Mucosa of rectum (tissue), 2 donors: ENCODE data around the gene TNIK.
"Not testable (repeated sequence)": the region's sequence is repeated elsewhere in the genome, so short reads cannot be mapped to it uniquely, and the experiment has no call there.

Experiments
- H3K27ac ChIP-seq, 2 donors: one replicate each; pipeline ENCODE4 v1.7.0; 2013; ENCODE audit warnings: inconsistent platforms in 2 of 2, low read depth in 2 of 2, low read length in 2 of 2
- H3K27me3 ChIP-seq, 2 donors: one replicate each; pipeline ENCODE4 v1.7.0; 2013; ENCODE audit warnings: low read length in 2 of 2; ENCODE audit not compliant: control insufficient read depth in 2 of 2, insufficient read depth in 2 of 2
- H3K36me3 ChIP-seq, 2 donors: one replicate each; pipeline ENCODE4 v1.7.0; 2013; ENCODE audit warnings: low read length in 2 of 2; ENCODE audit not compliant: control insufficient read depth in 2 of 2, insufficient read depth in 2 of 2
- H3K4me1 ChIP-seq, 2 donors: one replicate each; pipeline ENCODE4 v1.7.0; 2013; ENCODE audit warnings: low read length in 2 of 2, mild to moderate bottlenecking in 1 of 2; ENCODE audit not compliant: control insufficient read depth in 2 of 2, insufficient read depth in 2 of 2
- H3K4me3 ChIP-seq, 2 donors: one replicate each; pipeline ENCODE4 v1.7.0; 2013; ENCODE audit warnings: low read length in 2 of 2
- H3K9ac ChIP-seq, 2 donors: one replicate each; pipeline ENCODE4 v1.7.0; 2013; ENCODE audit warnings: low read length in 2 of 2, low read depth in 1 of 2, mild to moderate bottlenecking in 1 of 2
- H3K9me3 ChIP-seq, 2 donors: one replicate each; pipeline ENCODE4 v1.7.0; 2013; ENCODE audit warnings: low read length in 2 of 2; ENCODE audit not compliant: control insufficient read depth in 2 of 2
- donor health status: healthy.
- donor health status: Normal muscosa, but diverticular disease.

Gene TNIK

DNA sequence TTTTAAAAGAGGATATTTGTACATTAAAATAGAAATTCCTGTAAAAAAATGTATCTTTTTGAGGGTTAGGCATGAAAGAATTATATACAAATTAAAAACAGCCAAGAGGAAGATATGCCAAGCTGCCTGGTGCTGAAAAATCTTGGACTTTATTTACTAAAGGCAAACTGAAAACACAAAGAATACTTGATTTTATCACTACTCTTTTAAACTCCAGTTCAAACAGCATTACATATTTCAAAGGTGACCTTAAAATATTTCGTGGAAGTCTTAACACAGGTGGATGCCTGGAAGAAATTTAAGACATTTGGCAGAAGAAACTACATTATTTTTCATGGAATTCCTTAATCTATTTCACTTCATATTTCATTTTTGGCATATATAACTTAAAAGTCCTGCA is 332.6 kb downstream of the TNIK start:
- Histone ChIP-seq H3K4me3 (no peak overlapping the region), H3K4me1 (no peaks in the 10 kb centered on the region), H3K36me3 (peaks cover 0 to 16% of the 10 kb centered on the region in 2 donors), H3K9ac (no peak overlapping the region), H3K27me3 (no peaks in the 10 kb centered on the region), H3K9me3 (no peaks in the 10 kb centered on the region), H3K27ac (no peak overlapping the region)

DNA sequence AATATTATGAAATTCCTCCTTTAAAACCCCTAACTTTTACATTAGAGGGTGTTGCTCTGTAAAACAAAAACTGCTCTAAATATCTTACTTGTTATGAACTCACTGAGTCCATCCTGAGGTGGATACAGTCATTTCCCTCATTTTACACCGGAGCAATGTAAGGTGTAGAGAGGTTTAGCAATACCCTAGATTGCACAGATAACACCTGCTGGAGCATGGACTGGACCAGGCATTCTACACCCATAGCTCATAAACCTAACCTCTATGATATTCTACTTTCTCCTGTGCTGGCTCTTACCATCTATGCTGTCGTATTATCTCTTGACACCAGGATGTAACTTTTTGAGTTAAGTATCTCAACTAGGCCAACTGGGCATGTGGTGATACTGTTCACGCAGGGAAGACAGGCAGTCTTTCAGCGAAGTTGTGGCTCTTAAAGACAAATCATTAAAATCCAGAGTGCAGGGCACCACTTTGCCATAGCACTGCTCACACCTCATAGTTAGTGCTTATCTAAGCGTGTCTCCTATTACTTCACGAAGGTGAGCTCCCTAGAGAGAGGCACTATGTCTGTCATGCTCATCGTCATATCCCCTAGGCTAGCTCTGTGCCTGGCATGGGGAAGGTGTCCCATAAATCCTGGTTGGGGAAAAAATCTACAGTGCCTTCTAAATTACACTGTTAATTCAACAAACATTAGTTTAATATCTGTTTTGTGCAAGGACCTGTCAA is 333.6 kb downstream of the TNIK start:
- peaks cover 3 to 21% of the 10 kb centered on the region in 2 donors for H3K36me3 ChIP-seq
- no peak overlapping the region for H3K27ac ChIP-seq
- no peaks in the 10 kb centered on the region for H3K4me1 ChIP-seq
- H3K9me3 ChIP-seq = no peaks in the 10 kb centered on the region
- H3K9ac ChIP-seq = no peak overlapping the region
- no peak overlapping the region for H3K4me3 ChIP-seq
- H3K27me3 ChIP-seq = no peaks in the 10 kb centered on the region

DNA sequence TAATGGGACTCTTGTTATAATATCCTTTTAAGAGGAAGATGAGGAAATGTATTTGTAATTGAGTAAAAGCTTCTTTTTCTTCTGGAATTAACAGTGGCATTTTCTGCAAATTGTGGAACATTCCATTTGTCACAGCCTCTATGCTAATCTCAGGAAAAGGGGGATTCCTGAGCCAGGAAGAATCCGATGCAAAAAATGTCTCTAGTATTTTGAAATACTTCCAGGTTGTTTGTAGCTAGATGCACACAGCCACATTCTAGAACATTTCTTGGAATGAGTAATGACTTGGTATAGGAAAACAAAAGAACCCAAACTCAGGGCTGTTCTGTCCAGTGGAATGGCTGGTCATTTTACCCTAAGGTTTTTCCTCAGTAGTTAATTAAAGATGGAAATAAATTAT is 335.2 kb downstream of the TNIK start:
- Histone ChIP-seq H3K4me1 (no peaks in the 10 kb centered on the region), H3K9me3 (no peaks in the 10 kb centered on the region), H3K9ac (no peak overlapping the region), H3K27me3 (no peaks in the 10 kb centered on the region), H3K4me3 (no peak overlapping the region), H3K36me3 (peaks cover 3 to 32% of the 10 kb centered on the region in 2 donors), H3K27ac (no peak overlapping the region)

DNA sequence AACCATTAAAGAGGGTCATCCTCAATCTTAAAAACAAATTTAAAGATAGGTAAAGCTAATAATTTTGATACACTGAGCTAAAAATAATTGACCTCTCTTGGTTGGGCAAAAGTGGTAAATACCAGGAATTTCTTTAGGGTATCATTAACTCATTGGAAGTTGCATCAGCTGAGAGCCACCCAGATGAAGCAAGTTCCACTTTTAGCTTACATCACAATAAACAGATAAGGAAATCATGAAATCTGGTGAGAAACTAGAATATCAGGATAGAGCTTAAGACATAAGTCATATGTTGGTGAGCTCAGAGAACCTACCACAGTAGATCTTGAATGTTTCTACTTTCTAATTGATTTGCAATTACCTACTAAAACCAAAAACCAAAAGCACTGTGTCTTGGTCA is 336.3 kb downstream of the TNIK start:
- no peaks in the 10 kb centered on the region for H3K4me1 ChIP-seq
- H3K36me3 ChIP-seq = peaks cover 3 to 32% of the 10 kb centered on the region in 2 donors
- no peak overlapping the region for H3K4me3 ChIP-seq
- no peak overlapping the region for H3K27ac ChIP-seq
- H3K9me3 ChIP-seq = no peaks in the 10 kb centered on the region
- no peaks in the 10 kb centered on the region for H3K27me3 ChIP-seq
- no peak overlapping the region for H3K9ac ChIP-seq

DNA sequence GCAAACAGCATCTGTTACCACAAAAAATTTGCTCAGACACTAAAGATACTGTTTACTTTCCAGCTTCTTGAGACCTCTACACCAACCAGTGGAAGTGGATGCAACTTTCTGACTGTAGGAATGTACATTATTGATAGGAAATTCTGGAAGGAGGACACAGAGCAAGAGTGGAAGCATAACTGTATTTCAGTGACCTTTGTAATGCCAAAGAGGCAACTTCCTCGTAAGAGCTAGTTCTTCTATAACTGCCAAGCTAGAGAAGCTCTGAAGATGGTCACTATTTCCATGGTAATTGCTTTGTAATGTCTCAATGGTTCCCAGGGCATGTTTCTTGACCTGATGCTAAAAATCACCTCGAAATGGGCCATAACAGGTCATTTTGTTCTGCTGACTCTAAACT is 337.3 kb downstream of the TNIK start:
- H3K27ac ChIP-seq = no peak overlapping the region
- H3K27me3 ChIP-seq = no peaks in the 10 kb centered on the region
- H3K9ac ChIP-seq = no peak overlapping the region
- H3K4me1 ChIP-seq = no peaks in the 10 kb centered on the region
- no peak overlapping the region for H3K4me3 ChIP-seq
- peaks cover 3 to 32% of the 10 kb centered on the region in 2 donors for H3K36me3 ChIP-seq
- H3K9me3 ChIP-seq = no peaks in the 10 kb centered on the region

DNA sequence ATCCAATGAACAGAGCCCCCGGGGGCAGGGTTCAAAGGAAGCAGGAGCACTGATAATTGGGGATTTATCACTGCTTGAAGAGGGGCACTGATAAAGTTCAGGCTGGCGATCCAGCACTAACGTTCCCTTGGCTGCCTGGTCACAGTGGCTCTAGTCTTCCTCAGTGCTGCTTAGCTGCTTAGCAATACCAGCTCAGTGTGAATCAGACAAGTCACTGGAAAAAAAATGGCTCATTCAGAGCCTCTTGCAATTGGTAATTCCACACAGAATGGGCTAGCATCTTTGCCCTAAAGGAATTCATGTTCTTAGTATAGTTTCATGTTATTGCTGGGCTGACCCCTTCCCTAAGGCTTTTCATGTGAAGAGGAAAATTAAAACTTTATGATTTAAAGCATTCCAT is 338.0 kb downstream of the TNIK start:
- Histone ChIP-seq H3K27me3 (no peaks in the 10 kb centered on the region), H3K4me3 (no peak overlapping the region), H3K36me3 (peaks cover 3 to 32% of the 10 kb centered on the region in 2 donors), H3K9me3 (no peaks in the 10 kb centered on the region), H3K4me1 (no peaks in the 10 kb centered on the region), H3K27ac (no peak overlapping the region), H3K9ac (no peak overlapping the region)

DNA sequence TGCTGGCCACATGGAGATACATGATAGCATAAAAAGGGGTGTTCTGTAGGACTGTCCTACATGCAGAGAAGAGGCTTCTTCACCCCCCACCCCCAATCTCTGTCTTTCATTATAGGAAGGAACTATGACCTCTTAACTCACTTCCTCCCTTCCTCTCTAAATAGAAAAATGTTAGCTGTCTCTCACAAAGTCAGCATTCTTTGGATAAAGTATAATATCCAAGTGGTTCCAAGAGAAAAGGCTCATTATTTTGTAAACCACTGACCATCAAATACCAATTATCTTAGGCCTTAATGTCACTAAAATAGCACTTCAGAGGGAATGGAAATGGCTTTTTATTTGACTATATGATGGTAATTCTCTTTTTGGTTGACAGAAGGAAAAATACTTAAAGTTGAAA is 338.4 kb downstream of the TNIK start:
- no peaks in the 10 kb centered on the region for H3K4me1 ChIP-seq
- H3K9ac ChIP-seq = no peak overlapping the region
- H3K27me3 ChIP-seq = no peaks in the 10 kb centered on the region
- H3K9me3 ChIP-seq = no peaks in the 10 kb centered on the region
- H3K4me3 ChIP-seq = no peak overlapping the region
- peaks cover 3 to 32% of the 10 kb centered on the region in 2 donors for H3K36me3 ChIP-seq
- no peak overlapping the region for H3K27ac ChIP-seq

DNA sequence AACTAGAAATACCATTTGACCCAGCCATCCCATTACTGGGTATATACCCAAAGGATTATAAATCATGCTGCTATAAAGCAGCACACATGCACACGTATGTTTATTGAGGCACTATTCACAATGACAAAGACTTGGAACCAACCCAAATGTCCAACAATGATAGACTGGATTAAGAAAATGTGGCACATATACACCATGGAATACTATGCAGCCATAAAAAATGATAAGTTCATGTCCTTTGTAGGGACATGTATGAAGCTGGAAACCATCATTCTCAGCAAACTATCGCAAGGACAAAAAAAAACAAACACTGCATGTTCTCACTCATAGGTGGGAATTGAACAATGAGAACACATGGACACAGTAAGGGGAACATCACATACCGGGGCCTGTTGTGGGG is 340.8 kb downstream of the TNIK start:
- not testable (repeated sequence) for H3K9me3 ChIP-seq, H3K4me3 ChIP-seq, H3K27me3 ChIP-seq, H3K27ac ChIP-seq, H3K4me1 ChIP-seq, H3K9ac ChIP-seq
- H3K36me3 ChIP-seq = peaks cover 3 to 26% of the 10 kb centered on the region in 2 donors

DNA sequence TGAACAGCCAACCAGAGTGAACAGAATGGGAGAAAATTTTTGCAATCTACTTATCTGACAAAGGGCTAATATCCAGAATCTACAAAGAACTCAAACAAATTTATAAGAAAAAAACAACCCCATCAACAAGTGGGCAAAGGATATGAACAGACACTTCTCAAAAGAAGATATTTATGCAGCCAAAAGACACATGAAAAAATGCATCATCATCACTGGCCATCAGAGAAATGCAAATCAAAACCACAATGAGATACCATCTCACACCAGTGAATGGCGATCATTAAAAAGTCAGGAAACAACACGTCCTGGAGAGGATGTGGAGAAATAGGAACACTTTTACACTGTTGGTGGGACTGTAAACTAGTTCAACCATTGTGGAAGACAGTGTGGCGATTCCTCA is 341.2 kb downstream of the TNIK start:
- not testable (repeated sequence) for H3K9me3 ChIP-seq, H3K27me3 ChIP-seq, H3K4me3 ChIP-seq, H3K9ac ChIP-seq, H3K4me1 ChIP-seq, H3K27ac ChIP-seq
- peaks cover 3 to 26% of the 10 kb centered on the region in 2 donors for H3K36me3 ChIP-seq

DNA sequence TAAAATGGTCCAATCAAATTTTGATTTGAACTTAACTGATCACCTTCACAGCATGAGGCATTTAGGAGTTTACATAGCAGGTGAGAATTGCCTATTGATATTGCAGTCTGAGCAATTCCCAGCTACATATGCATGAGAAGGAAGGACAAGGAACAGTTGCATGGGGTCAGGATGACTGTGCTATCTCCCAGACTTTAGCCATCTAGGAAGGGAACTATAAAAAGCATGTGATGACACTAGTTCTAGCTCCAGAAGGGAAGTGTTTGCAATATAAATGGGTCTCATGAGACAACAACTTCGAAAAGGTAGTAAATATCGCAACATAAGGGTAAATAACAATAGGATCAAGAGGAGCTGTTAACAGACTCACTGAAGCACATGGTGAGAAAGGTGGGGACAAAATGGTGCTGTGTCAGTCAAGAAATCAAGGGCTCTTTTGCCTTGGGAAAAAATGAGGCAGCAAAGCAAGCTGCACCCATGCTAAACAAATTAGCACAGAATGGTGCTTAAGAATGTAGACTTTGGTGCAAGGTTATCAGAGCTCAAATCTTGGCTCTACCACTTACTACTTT is 343.3 kb downstream of the TNIK start:
- Histone ChIP-seq H3K4me1 (no peaks in the 10 kb centered on the region), H3K27me3 (no peaks in the 10 kb centered on the region), H3K9me3 (no peaks in the 10 kb centered on the region), H3K27ac (no peak overlapping the region), H3K4me3 (no peak overlapping the region), H3K9ac (no peak overlapping the region), H3K36me3 (peaks cover 0 to 17% of the 10 kb centered on the region in 2 donors)
